B cell (primary cell): ENCODE results near the gene TREML2. TPM values are rescaled to one million over a fixed set of nuclear protein-coding genes. Genes with fewer than 3 reads are reported as not detected.

ENCODE experiments used
- ATAC-seq: fragments of 200-7000 bp; cut with Tn5 transposase; one replicate; pipeline ENCODE4 v1.10.0; 2021; ENCODE audit warnings: low read depth, mild to moderate bottlenecking, moderate number of reproducible peaks, moderate library complexity
- CTCF ChIA-PET: fragments of 350-600 bp; sonication (Branson Sonifier 250); formaldehyde crosslinking; loops from one replicate; lab custom pipeline; 2021; ENCODE audit warnings: antibody characterized with exemption, inconsistent platforms; lab: Charles Lee
- POLR2A ChIA-PET: fragments of 350-600 bp; sonication (Branson Sonifier 250); formaldehyde crosslinking; loops from one replicate; lab custom pipeline; 2021; ENCODE audit warnings: antibody characterized with exemption; lab: Charles Lee
- DNase-seq: peaks from one replicate; pipeline ENCODE4 v3.0.0; 2013
- H2AFZ ChIP-seq: 2 replicates; pipeline ENCODE4 v1.6.1; 2012; ENCODE audit warnings: mild to moderate bottlenecking, low read depth, low read length; ENCODE audit not compliant: insufficient read depth, poor library complexity, severe bottlenecking
- H3K27ac ChIP-seq, 2 donors: 1 replicate in 1 of 2; 2 replicates in 1 of 2; pipeline ENCODE4 v1.5.1; 2012 to 2013; ENCODE audit warnings: low read length in 2 of 2, mild to moderate bottlenecking in 2 of 2, moderate library complexity in 1 of 2
- H3K27me3 ChIP-seq, 4 experiments: fragments of 200-600 bp in 1 of 4; sonication (generic) in 1 of 4; replicated peaks in 1 of 4; 1 replicate in 2 of 4; 2 replicates in 2 of 4; pipeline versions ENCODE4 v1.6.1 to v1.7.0; 2013 to 2016; ENCODE audit warnings: low read length in 3 of 4, mild to moderate bottlenecking in 2 of 4, mixed read lengths in 1 of 4, moderate library complexity in 1 of 4; ENCODE audit not compliant: insufficient read depth in 4 of 4, control insufficient read depth in 3 of 4; ENCODE audit errors: control extremely low read depth in 1 of 4
- H3K36me3 ChIP-seq, 2 experiments: replicated peaks in 1 of 2; 1 replicate in 1 of 2; 2 replicates in 1 of 2; pipeline versions ENCODE4 v1.6.1 to v1.7.1; 2013; ENCODE audit warnings: low read length in 1 of 2; ENCODE audit not compliant: insufficient read depth in 2 of 2, control insufficient read depth in 1 of 2; ENCODE audit errors: control extremely low read depth in 1 of 2, extremely low read depth in 1 of 2
- H3K4me1 ChIP-seq, 2 donors: fragments of 200-600 bp in 1 of 2; sonication (generic) in 1 of 2; 1 replicate in 1 of 2; 2 replicates in 1 of 2; pipeline versions ENCODE4 v1.5.1 to v1.6.1; 2013 to 2017; ENCODE audit warnings: low read length in 2 of 2; ENCODE audit not compliant: control insufficient read depth in 2 of 2, insufficient read depth in 2 of 2
- H3K4me2 ChIP-seq: replicated peaks from 2 replicates; pipeline ENCODE3; 2012; ENCODE audit warnings: mild to moderate bottlenecking, low read depth, low read length; ENCODE audit not compliant: poor library complexity, severe bottlenecking
- H3K4me3 ChIP-seq, 5 experiments: fragments of 200-600 bp in 1 of 5; sonication (generic) in 1 of 5; 1 replicate in 3 of 5; 2 replicates in 2 of 5; pipeline versions ENCODE4 v1.5.1 to v1.7.0; 2011 to 2016; ENCODE audit warnings: low read length in 4 of 5, mild to moderate bottlenecking in 4 of 5, low read depth in 2 of 5, control low read depth in 1 of 5, moderate library complexity in 1 of 5; ENCODE audit not compliant: insufficient read depth in 1 of 5; ENCODE audit errors: control extremely low read depth in 1 of 5, extremely low read depth in 1 of 5
- H3K79me2 ChIP-seq: fragments of 200-600 bp; sonication (generic); one replicate; pipeline ENCODE4 v1.6.0; 2016; ENCODE audit warnings: low read length; ENCODE audit not compliant: control insufficient read depth, insufficient read depth
- H3K9ac ChIP-seq: fragments of 200-600 bp; sonication (generic); 2 replicates; pipeline ENCODE4 v1.6.1; 2017; ENCODE audit warnings: mild to moderate bottlenecking, low read length, moderate library complexity
- H3K9me3 ChIP-seq, 3 donors: one replicate each; pipeline versions ENCODE4 v1.6.1 to v1.7.1; 2013; ENCODE audit warnings: low read length in 2 of 3; ENCODE audit not compliant: control insufficient read depth in 2 of 3, insufficient read depth in 1 of 3; ENCODE audit errors: control extremely low read depth in 1 of 3
- H4K20me1 ChIP-seq: 2 replicates; pipeline ENCODE4 v1.6.0; 2012; ENCODE audit warnings: mild to moderate bottlenecking, low read length; ENCODE audit not compliant: insufficient read depth, control insufficient read depth, poor library complexity, severe bottlenecking
- H3K27ac Mint-ChIP-seq: one replicate; pipeline ENCODE4 v1.8.0; 2021; ENCODE audit warnings: mixed read lengths
- H3K27me3 Mint-ChIP-seq: one replicate; pipeline ENCODE4 v1.8.0; 2021; ENCODE audit warnings: mixed read lengths
- H3K4me1 Mint-ChIP-seq: one replicate; pipeline ENCODE4 v1.8.0; 2021; ENCODE audit warnings: mixed read lengths
- H3K4me3 Mint-ChIP-seq: one replicate; pipeline ENCODE4 v1.8.0; 2021; ENCODE audit warnings: mixed read lengths
- H3K9me3 Mint-ChIP-seq: one replicate; pipeline ENCODE4 v1.8.0; 2022; ENCODE audit warnings: mixed read lengths; ENCODE audit not compliant: insufficient read depth
- CTCF ChIP-seq: fragments of 200-600 bp; IDR thresholded peaks from one replicate; pipeline ENCODE4 v1.8.0; 2022; ENCODE audit warnings: antibody characterized with exemption, mild to moderate bottlenecking
- EZH2 ChIP-seq: IDR thresholded peaks from 2 replicates; pipeline ENCODE4 v1.6.1; 2012; ENCODE audit warnings: borderline replicate concordance, low read depth, mild to moderate bottlenecking, moderate library complexity, low read length; ENCODE audit not compliant: insufficient read depth, poor library complexity, severe bottlenecking
- WGBS: methylation state at CpG from one replicate; pipeline ENCODE4 v1.1.5; 2013; ENCODE audit warnings: missing lambda C conversion rate; ENCODE audit not compliant: insufficient coverage; 5-methylcytosine and 5-hydroxymethylcytosine counted together
- intact Hi-C: fragments of 100-400 bp; cut with micrococcal nuclease; formaldehyde crosslinking; loops from one replicate; pipeline ENCODE4 v1.10.0; 2022
- polyA plus RNA-seq: library from polyadenylated mRNA; depleted of rRNA; stranded (reverse); fragments of >200 nt; gene quantifications from 2 replicates; pipeline ENCODE4 v1.2.3, GENCODE V29; 2012
- total RNA-seq, 2 donors: library from RNA; stranded (reverse); fragments of 120-200 nt in 1 of 2; gene quantifications; 1 replicate in 1 of 2; 2 replicates in 1 of 2; pipeline versions ENCODE4 v1.2.3 to v1.2.4, GENCODE V29; 2013 to 2022

Gene TREML2
- total and polyA plus RNA-seq, 2 donors (not counting 1 experiment from before 2014, with no cell fraction given), result 9.6 to 51.1 TPM

DNA sequence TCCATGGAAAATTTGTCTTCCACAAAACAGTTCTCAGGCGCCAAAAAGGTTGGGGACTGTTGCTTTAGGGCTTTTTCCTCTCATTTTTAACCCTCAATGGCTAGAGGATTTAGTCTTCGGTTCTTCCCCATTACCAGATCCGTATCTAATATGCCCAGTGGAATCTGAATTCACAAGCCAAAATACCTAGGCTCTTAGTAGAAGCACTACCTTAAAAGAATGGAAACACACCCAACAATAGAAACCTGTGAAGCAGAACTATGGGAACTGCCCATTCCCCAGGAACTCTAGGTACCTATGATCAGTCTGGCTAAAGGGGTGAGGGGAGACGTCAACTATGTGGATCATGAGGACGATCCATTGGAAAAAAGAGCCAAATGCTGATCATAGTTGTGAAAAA, 30.3 kb upstream of the TREML2 start:
- Histone ChIP-seq H3K9ac (no peak overlapping the region), H3K79me2 (no peaks in the 10 kb centered on the region), H4K20me1 (no peaks in the 10 kb centered on the region), H3K27ac (no peak overlapping the region), H3K4me3 (no peak overlapping the region), H3K9me3 (no peaks in the 10 kb centered on the region), H3K27me3 (no peaks in the 10 kb centered on the region), H2AFZ (no peak overlapping the region), H3K4me2 (no peak overlapping the region), H3K4me1 (peaks cover 0 to 18% of the 10 kb centered on the region in 2 donors), H3K36me3 (no peaks in the 10 kb centered on the region)
- Mint-ChIP-seq H3K4me1 (peaks cover 10% of the 10 kb centered on the region), H3K27ac (no peak overlapping the region), H3K9me3 (no peaks in the 10 kb centered on the region), H3K27me3 (peaks cover 20% of the 10 kb centered on the region), H3K4me3 (no peak overlapping the region)
- CTCF ChIA-PET, result no interaction called here
- ATAC-seq, result no peak
- intact Hi-C loops, result no loop called here
- TF ChIP-seq CTCF, result no peak
- no peak for DNase-seq
- WGBS, result no CpG with 5 or more reads among the region's 5 CpGs
- POLR2A ChIA-PET, result no interaction called here

DNA sequence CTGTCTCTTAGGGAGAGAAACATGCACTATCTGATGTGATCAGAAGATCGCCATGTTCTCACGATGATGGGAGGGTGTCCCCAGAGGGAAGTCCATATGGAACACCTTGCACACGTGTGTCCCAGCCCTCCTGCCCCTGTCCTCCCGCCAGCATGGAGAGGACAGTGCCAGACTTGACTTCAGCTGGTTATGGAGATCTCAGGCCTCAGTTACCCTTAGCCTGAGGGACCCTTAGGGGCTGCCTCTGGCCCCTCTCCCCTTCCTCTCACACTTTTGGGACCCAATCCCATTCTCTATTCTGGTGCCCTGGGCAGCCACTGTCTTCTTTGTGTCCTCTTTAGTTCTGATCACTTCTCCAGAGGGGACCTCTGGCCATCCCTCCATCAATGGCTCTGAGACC, 28.8 kb upstream of the TREML2 start:
- ATAC-seq (no peak), DNase-seq (no peak)
- Mint-ChIP-seq H3K4me3 (no peak overlapping the region), H3K27ac (no peak overlapping the region), H3K27me3 (peaks cover 22% of the 10 kb centered on the region), H3K4me1 (peaks cover 4% of the 10 kb centered on the region), H3K9me3 (no peaks in the 10 kb centered on the region)
- no peaks in the 10 kb centered on the region for H3K9me3 ChIP-seq
- H3K27me3 ChIP-seq, result no peaks in the 10 kb centered on the region
- H3K9ac ChIP-seq, result no peak overlapping the region
- H3K79me2 ChIP-seq, result no peaks in the 10 kb centered on the region
- H3K4me1 ChIP-seq, result peaks cover 0 to 18% of the 10 kb centered on the region in 2 donors
- H3K27ac ChIP-seq, result no peak overlapping the region
- 87% methylated on average over 3 of the region's 4 CpGs for WGBS
- H4K20me1 ChIP-seq, result no peaks in the 10 kb centered on the region
- CTCF ChIA-PET, result no interaction called here
- H2AFZ ChIP-seq, result no peak overlapping the region
- POLR2A ChIA-PET, result no interaction called here
- TF ChIP-seq CTCF (no peak), EZH2 (no peak)
- H3K4me2 ChIP-seq, result no peak overlapping the region
- intact Hi-C loops, result no loop called here
- H3K36me3 ChIP-seq, result no peaks in the 10 kb centered on the region
- H3K4me3 ChIP-seq, result no peak overlapping the region
